Mesendoderm (in vitro differentiated cells): ENCODE results near the gene LY9.
A peak's percentile ranks its signal among the peaks of the same experiment; 100 is the strongest.

Source experiments
- DNase-seq: peaks from one replicate; pipeline ENCODE4 v3.0.0; 2013
- H2AK5ac ChIP-seq: 2 replicates; pipeline ENCODE4 v1.6.1; 2013; ENCODE audit warnings: low read length, inconsistent platforms
- H2BK120ac ChIP-seq: 2 replicates; pipeline ENCODE4 v1.6.1; 2013; ENCODE audit warnings: low read depth, mild to moderate bottlenecking, low read length, moderate library complexity, mixed read lengths
- H2BK15ac ChIP-seq: replicated peaks from 2 replicates; pipeline ENCODE4 v1.6.1; 2013; ENCODE audit warnings: low read depth, mild to moderate bottlenecking, moderate library complexity
- H2BK5ac ChIP-seq: 2 replicates; pipeline ENCODE4 v1.6.1; 2013; ENCODE audit warnings: low read length, inconsistent platforms
- H3K18ac ChIP-seq: 2 replicates; pipeline ENCODE4 v1.6.1; 2013; ENCODE audit warnings: mild to moderate bottlenecking, low read length, mixed read lengths
- H3K23ac ChIP-seq: one replicate; pipeline ENCODE4 v1.6.1; 2013; ENCODE audit warnings: low read length
- H3K27ac ChIP-seq: 2 replicates; pipeline ENCODE4 v1.5.1; 2013; ENCODE audit warnings: low read depth, mild to moderate bottlenecking, inconsistent platforms, low read length, moderate library complexity
- H3K27me3 ChIP-seq: 2 replicates; pipeline ENCODE4 v1.6.1; 2013; ENCODE audit warnings: low read length, control low read depth, mild to moderate bottlenecking, inconsistent platforms; ENCODE audit not compliant: insufficient read depth, poor library complexity
- H3K36me3 ChIP-seq: 2 replicates; pipeline ENCODE4 v1.6.1; 2013; ENCODE audit warnings: low read length, inconsistent platforms; ENCODE audit not compliant: control insufficient read depth, insufficient read depth
- H3K4ac ChIP-seq: one replicate; pipeline ENCODE4 v1.6.1; 2013; ENCODE audit warnings: low read depth, mild to moderate bottlenecking, low read length, moderate library complexity
- H3K4me1 ChIP-seq: 2 replicates; pipeline ENCODE4 v1.6.1; 2013; ENCODE audit warnings: low read depth, low read length, inconsistent platforms; ENCODE audit not compliant: control insufficient read depth
- H3K4me2 ChIP-seq: 2 replicates; pipeline ENCODE4 v1.6.1; 2013; ENCODE audit warnings: low read length
- H3K4me3 ChIP-seq: 2 replicates; pipeline ENCODE4 v1.5.1; 2013; ENCODE audit warnings: mild to moderate bottlenecking, low read length
- H3K56ac ChIP-seq: one replicate; pipeline ENCODE4 v1.6.1; 2013; ENCODE audit warnings: low read length
- H3K79me1 ChIP-seq: 2 replicates; pipeline ENCODE4 v1.6.1; 2013; ENCODE audit warnings: low read length, inconsistent platforms
- H3K79me2 ChIP-seq: 2 replicates; pipeline ENCODE4 v1.6.1; 2013; ENCODE audit warnings: mild to moderate bottlenecking, low read length; ENCODE audit not compliant: control insufficient read depth, insufficient read depth
- H3K9ac ChIP-seq: 2 replicates; pipeline ENCODE4 v1.6.1; 2013; ENCODE audit warnings: low read length, inconsistent platforms
- H4K5ac ChIP-seq: one replicate; pipeline ENCODE4 v1.6.1; 2013; ENCODE audit warnings: low read length
- H4K8ac ChIP-seq: one replicate; pipeline ENCODE4 v1.6.1; 2013; ENCODE audit warnings: low read depth, mild to moderate bottlenecking, control low read depth, low read length, moderate library complexity
- WGBS: extraction: QIAGEN DNeasy Blood & Tissue Kit; methylation state at CpG from one replicate; pipeline ENCODE4 v1.1.7; 2013; ENCODE audit warnings: low lambda C conversion rate, missing lambda C conversion rate; ENCODE audit not compliant: insufficient coverage; ENCODE audit errors: extremely low coverage; 5-methylcytosine and 5-hydroxymethylcytosine counted together

Gene LY9

DNA sequence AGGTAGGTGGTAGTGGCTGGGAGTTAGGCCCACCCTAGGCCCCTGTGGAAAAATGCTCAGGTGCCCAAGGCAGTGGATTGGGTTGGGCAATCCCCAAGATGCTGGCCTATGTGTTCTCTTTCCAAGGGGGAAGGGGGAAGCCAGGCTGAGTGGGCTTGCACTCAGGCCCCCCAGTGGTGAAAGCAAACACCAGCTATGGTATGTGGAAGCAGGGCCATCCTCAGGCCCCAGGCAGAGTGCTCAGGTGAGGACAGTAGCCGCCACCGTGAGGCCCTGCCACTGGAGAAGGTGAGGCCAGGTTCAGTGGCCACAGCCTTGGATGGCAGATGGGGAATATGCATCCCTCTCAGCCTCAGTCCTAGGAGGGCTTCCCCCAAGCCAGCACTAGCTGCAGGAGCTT lies 11.8 kb downstream of the LY9 start:
- H3K27ac ChIP-seq = no peak overlapping the region
- no peak overlapping the region for H2BK15ac ChIP-seq
- H2BK120ac ChIP-seq = no peak overlapping the region
- H3K56ac ChIP-seq = no peak overlapping the region
- H3K18ac ChIP-seq = no peak overlapping the region
- no peak overlapping the region for H3K4me2 ChIP-seq
- H4K5ac ChIP-seq = no peak overlapping the region
- H2AK5ac ChIP-seq = no peak overlapping the region
- no peak overlapping the region for H2BK5ac ChIP-seq
- H3K4me1 ChIP-seq = no peaks in the 10 kb centered on the region
- WGBS = no CpG with 5 or more reads among the region's 2 CpGs
- no peak overlapping the region for H3K23ac ChIP-seq
- no peaks in the 10 kb centered on the region for H3K36me3 ChIP-seq
- DNase-seq = no peak
- H3K27me3 ChIP-seq = no peaks in the 10 kb centered on the region
- no peaks in the 10 kb centered on the region for H3K79me2 ChIP-seq
- no peak overlapping the region for H4K8ac ChIP-seq
- no peaks in the 10 kb centered on the region for H3K79me1 ChIP-seq
- no peak overlapping the region for H3K9ac ChIP-seq
- H3K4ac ChIP-seq = no peak overlapping the region
- no peak overlapping the region for H3K4me3 ChIP-seq

DNA sequence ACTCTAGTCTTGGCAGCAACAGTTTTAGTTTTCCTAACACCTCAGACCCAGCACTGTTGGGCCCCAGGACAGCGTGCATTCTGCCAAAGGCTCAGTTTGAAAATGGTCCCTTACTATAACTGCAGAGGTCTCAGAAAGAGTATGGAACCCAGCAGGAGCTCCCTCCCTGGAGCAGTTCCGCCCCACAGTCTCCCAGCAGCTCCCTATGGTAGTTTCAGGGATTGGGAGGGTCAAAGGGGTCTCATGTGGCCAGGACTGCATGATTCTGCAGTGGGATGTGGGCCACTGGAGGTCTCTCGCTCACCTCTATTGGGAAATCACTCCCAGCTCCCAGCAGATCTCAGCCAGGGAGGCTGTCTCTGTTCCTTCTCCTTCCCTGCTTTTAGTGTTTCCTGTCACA lies 12.3 kb downstream of the LY9 start:
- no peak overlapping the region for H2BK5ac ChIP-seq
- H3K4ac ChIP-seq = no peak overlapping the region
- H3K9ac ChIP-seq = no peak overlapping the region
- WGBS = no CpG with 5 or more reads among the region's 3 CpGs
- no peak overlapping the region for H3K27ac ChIP-seq
- no peak overlapping the region for H4K8ac ChIP-seq
- no peaks in the 10 kb centered on the region for H3K27me3 ChIP-seq
- H2BK120ac ChIP-seq = no peak overlapping the region
- no peaks in the 10 kb centered on the region for H3K36me3 ChIP-seq
- H3K18ac ChIP-seq = no peak overlapping the region
- no peak overlapping the region for H4K5ac ChIP-seq
- H2BK15ac ChIP-seq = no peak overlapping the region
- H2AK5ac ChIP-seq = no peak overlapping the region
- H3K79me1 ChIP-seq = no peaks in the 10 kb centered on the region
- H3K79me2 ChIP-seq = no peaks in the 10 kb centered on the region
- no peak overlapping the region for H3K4me3 ChIP-seq
- no peak overlapping the region for H3K56ac ChIP-seq
- DNase-seq = no peak
- no peaks in the 10 kb centered on the region for H3K4me1 ChIP-seq
- no peak overlapping the region for H3K4me2 ChIP-seq
- H3K23ac ChIP-seq = no peak overlapping the region

DNA sequence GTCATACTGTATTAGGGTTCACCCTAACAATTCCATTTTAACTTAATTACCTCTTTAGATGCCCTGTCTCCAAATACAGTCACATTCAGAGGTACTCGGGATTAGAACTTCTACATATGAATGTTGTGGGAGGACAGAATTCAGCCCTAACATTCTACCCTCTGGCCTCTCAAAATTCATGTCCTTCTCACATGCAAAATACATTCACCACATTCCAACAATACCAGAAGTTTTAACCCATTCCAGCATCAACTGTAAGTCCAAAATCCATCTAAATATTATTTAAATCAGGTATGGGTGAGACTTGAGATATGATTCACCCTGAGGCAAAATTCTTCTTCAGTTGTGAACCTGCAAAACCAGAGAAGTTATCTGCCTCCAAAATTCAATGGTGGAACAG lies 14.5 kb downstream of the LY9 start:
- H4K5ac ChIP-seq = no peak overlapping the region
- WGBS = no CpG with 5 or more reads among the region's 1 CpG

DNA sequence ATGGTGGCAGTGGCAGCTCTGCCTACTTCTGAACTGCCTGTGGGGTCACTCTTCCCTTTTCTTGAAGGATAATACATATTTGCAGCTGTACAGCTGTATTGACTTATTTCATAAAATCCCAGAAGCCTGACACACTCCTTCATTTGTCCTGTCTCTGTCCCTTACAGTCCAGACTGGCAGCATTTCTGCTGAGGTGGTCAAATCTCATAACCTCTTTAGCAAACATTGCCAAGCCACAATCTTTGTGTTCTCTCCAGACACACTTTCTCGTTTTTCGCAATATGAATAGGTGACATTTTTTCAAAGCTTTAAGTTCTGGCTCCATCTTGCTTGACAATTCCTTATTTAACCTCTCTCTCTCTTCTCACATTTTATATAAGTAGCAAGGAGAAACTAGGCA lies 15.2 kb downstream of the LY9 start:
- WGBS = no CpG with 5 or more reads among the region's 2 CpGs
- H3K4me3 ChIP-seq = no peak overlapping the region

More for the DNA sequence above, 14.5 kb downstream of the LY9 start:
- Histone ChIP-seq H3K36me3 (no peaks in the 10 kb centered on the region), H3K79me1 (no peaks in the 10 kb centered on the region), H3K9ac (no peak overlapping the region), H3K4me2 (no peak overlapping the region), H3K4me1 (no peaks in the 10 kb centered on the region), H3K4me3 (no peak overlapping the region), H2BK120ac (no peak overlapping the region), H3K27ac (no peak overlapping the region), H3K18ac (no peak overlapping the region), H3K79me2 (no peaks in the 10 kb centered on the region), H3K4ac (no peak overlapping the region), H2BK15ac (no peak overlapping the region), H3K23ac (no peak overlapping the region), H3K27me3 (no peaks in the 10 kb centered on the region), H2AK5ac (no peak overlapping the region), H2BK5ac (no peak overlapping the region), H3K56ac (no peak overlapping the region), H4K8ac (no peak overlapping the region)
- peak; percentile 44 for DNase-seq

DNA sequence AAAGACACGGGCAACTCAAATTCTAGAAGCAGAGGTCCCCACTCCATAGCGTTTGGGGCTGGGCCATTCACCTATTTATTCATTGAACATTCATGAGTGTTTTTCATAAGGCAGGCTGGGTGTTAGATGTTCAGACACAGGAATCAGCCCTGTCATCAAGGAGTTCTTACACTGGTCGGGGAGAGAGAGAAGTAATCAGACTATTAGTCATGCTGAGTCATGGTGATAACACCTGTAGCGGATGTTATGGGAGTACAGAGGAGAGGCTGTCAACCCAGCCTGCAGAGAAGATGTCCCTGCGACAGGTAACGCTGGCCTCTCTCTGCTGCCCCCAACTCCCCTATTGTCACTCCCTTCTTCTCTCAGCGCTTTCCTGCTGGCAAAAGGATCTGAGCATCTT lies 17.2 kb downstream of the LY9 start:
- DNase-seq = peak; percentile 63
- Histone ChIP-seq H3K4me3 (no peak overlapping the region), H3K23ac (no peak overlapping the region), H3K79me1 (no peaks in the 10 kb centered on the region), H3K36me3 (no peaks in the 10 kb centered on the region), H2BK120ac (no peak overlapping the region), H2BK5ac (no peak overlapping the region), H3K9ac (no peak overlapping the region), H3K27me3 (no peaks in the 10 kb centered on the region), H3K56ac (no peak overlapping the region), H3K4me2 (no peak overlapping the region), H4K8ac (no peak overlapping the region), H3K4me1 (peaks cover 3% of the 10 kb centered on the region), H3K18ac (no peak overlapping the region), H2BK15ac (no peak overlapping the region), H3K79me2 (no peaks in the 10 kb centered on the region), H2AK5ac (no peak overlapping the region), H4K5ac (no peak overlapping the region), H3K4ac (no peak overlapping the region), H3K27ac (no peak overlapping the region)
- no CpG with 5 or more reads among the region's 7 CpGs for WGBS

More for the DNA sequence above, 15.2 kb downstream of the LY9 start:
- Histone ChIP-seq H3K36me3 (no peaks in the 10 kb centered on the region), H4K8ac (no peak overlapping the region), H3K18ac (no peak overlapping the region), H3K4me2 (no peak overlapping the region), H2BK5ac (no peak overlapping the region), H3K9ac (no peak overlapping the region), H2BK15ac (no peak overlapping the region), H3K56ac (no peak overlapping the region), H2BK120ac (no peak overlapping the region), H3K23ac (no peak overlapping the region), H3K27me3 (no peaks in the 10 kb centered on the region), H3K79me1 (no peaks in the 10 kb centered on the region), H3K27ac (no peak overlapping the region), H3K4ac (no peak overlapping the region), H2AK5ac (no peak overlapping the region), H4K5ac (no peak overlapping the region), H3K4me1 (no peaks in the 10 kb centered on the region), H3K79me2 (no peaks in the 10 kb centered on the region)
- DNase-seq = no peak

DNA sequence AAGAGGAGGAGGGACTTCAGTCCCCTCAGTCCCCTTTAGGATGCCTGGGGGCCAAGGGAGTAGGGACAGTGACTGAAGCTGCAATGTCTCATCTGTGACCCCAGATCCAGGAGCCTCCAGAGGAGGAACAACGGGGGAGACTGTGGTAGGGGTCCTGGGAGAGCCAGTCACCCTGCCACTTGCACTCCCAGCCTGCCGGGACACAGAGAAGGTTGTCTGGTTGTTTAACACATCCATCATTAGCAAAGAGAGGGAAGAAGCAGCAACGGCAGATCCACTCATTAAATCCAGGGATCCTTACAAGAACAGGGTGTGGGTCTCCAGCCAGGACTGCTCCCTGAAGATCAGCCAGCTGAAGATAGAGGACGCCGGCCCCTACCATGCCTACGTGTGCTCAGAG lies 18.3 kb downstream of the LY9 start:
- Histone ChIP-seq H2BK120ac (no peak overlapping the region), H3K79me1 (no peaks in the 10 kb centered on the region), H3K4me2 (no peak overlapping the region), H2BK15ac (no peak overlapping the region), H3K27ac (no peak overlapping the region), H3K23ac (no peak overlapping the region), H3K36me3 (no peaks in the 10 kb centered on the region), H3K4me1 (peaks cover 4% of the 10 kb centered on the region), H4K8ac (no peak overlapping the region), H3K79me2 (no peaks in the 10 kb centered on the region), H4K5ac (no peak overlapping the region), H3K4me3 (no peak overlapping the region), H3K9ac (no peak overlapping the region), H3K27me3 (no peaks in the 10 kb centered on the region), H3K4ac (no peak overlapping the region), H3K18ac (no peak overlapping the region), H2AK5ac (no peak overlapping the region), H3K56ac (no peak overlapping the region), H2BK5ac (no peak overlapping the region)
- no peak for DNase-seq
- WGBS = no CpG with 5 or more reads among the region's 6 CpGs
